Tibial artery (tissue), 4 donors: ENCODE measurements around the gene SIL1.
"Not testable (repeated sequence)": the region's sequence is repeated elsewhere in the genome, so short reads cannot be mapped to it uniquely, and the experiment has no call there.

Source experiments
- DNase-seq, 2 donors: peaks; one replicate each; pipeline ENCODE4 v3.0.0-alpha.2; 2019
- H3K27ac ChIP-seq, 2 donors: fragments of 200-600 bp; sonication (generic) in 1 of 2; 1 replicate in 1 of 2; 2 replicates in 1 of 2; pipeline ENCODE4 v1.5.1; 2018 to 2019; ENCODE audit warnings: mild to moderate bottlenecking in 1 of 2
- H3K27me3 ChIP-seq, 2 donors: fragments of 200-600 bp; sonication (generic) in 1 of 2; one replicate each; pipeline versions ENCODE4 v1.5.1 to v1.6.0; 2016 to 2019
- H3K36me3 ChIP-seq, 3 donors: fragments of 200-600 bp; sonication (generic) in 2 of 3; one replicate each; pipeline ENCODE4 v1.5.1; 2016 to 2019; ENCODE audit warnings: mild to moderate bottlenecking in 2 of 3
- H3K4me1 ChIP-seq, 4 donors: fragments of 200-600 bp; sonication (generic) in 2 of 4; 1 replicate in 3 of 4; 2 replicates in 1 of 4; pipeline ENCODE4 v1.5.1; 2016 to 2019
- H3K4me3 ChIP-seq, 2 donors: fragments of 200-600 bp; sonication (generic) in 1 of 2; 1 replicate in 1 of 2; 2 replicates in 1 of 2; pipeline ENCODE4 v1.5.1; 2018 to 2019; ENCODE audit warnings: mild to moderate bottlenecking in 2 of 2
- H3K9me3 ChIP-seq, 3 donors: fragments of 200-600 bp; sonication (generic) in 1 of 3; one replicate each; pipeline ENCODE4 v1.5.1; 2016 to 2019
- CTCF ChIP-seq, 2 experiments: fragments of 200-600 bp in 1 of 2; fragments of 450-650 bp in 1 of 2; IDR thresholded peaks; one replicate each; pipeline ENCODE4 v1.5.1; 2017 to 2019; ENCODE audit warnings: antibody characterized with exemption in 2 of 2, mild to moderate bottlenecking in 1 of 2, moderate library complexity in 1 of 2
- intact Hi-C: fragments of 100-400 bp; cut with DNase I; formaldehyde crosslinking; loops from one replicate; pipeline ENCODE4 v1.15.0; 2023; ENCODE audit warnings: low total_unique reads

The SIL1 gene

GRCh38 chr5:139016186-139016585, 182.0 kb downstream of the SIL1 start:
- Histone ChIP-seq H3K27me3 (no peaks in the 10 kb centered on the region), H3K36me3 (peaks cover 4 to 25% (median 16%) of the 10 kb centered on the region in 3 donors)
- intact Hi-C loops: no loop called here

GRCh38 chr5:139014726-139015125, 183.4 kb downstream of the SIL1 start:
- no peak for DNase-seq
- no peaks in the 10 kb centered on the region for H3K4me1 ChIP-seq
- peaks cover 4 to 16% (median 11%) of the 10 kb centered on the region in 3 donors for H3K36me3 ChIP-seq
- intact Hi-C loops: no loop called here
- no peaks in the 10 kb centered on the region for H3K27me3 ChIP-seq
- no peak for TF ChIP-seq CTCF (IDR thresholded peaks at IDR 0.05)
- H3K9me3 ChIP-seq: no peaks in the 10 kb centered on the region
- H3K4me3 ChIP-seq: no peak overlapping the region
- no peak overlapping the region for H3K27ac ChIP-seq

More at GRCh38 chr5:139016186-139016585, 182.0 kb downstream of the SIL1 start:
- Histone ChIP-seq H3K4me1 (no peaks in the 10 kb centered on the region), H3K4me3 (no peak overlapping the region), H3K27ac (no peak overlapping the region), H3K9me3 (no peaks in the 10 kb centered on the region)
- TF ChIP-seq CTCF (IDR thresholded peaks at IDR 0.05): no peak
- no peak for DNase-seq

GRCh38 chr5:139012176-139012575, 186.0 kb downstream of the SIL1 start:
- no peak for TF ChIP-seq CTCF (IDR thresholded peaks at IDR 0.05)
- no peaks in the 10 kb centered on the region for H3K27me3 ChIP-seq
- H3K9me3 ChIP-seq: no peaks in the 10 kb centered on the region
- intact Hi-C loops: no loop called here
- H3K36me3 ChIP-seq: peaks cover 0 to 5% (median 0%) of the 10 kb centered on the region in 3 donors
- DNase-seq: no peak
- no peaks in the 10 kb centered on the region for H3K4me1 ChIP-seq
- H3K4me3 ChIP-seq: no peak overlapping the region
- no peak overlapping the region for H3K27ac ChIP-seq

GRCh38 chr5:139011156-139011555, 187.0 kb downstream of the SIL1 start:
- H3K27me3 ChIP-seq, H3K4me3 ChIP-seq, intact Hi-C loops, DNase-seq, H3K36me3 ChIP-seq, H3K27ac ChIP-seq, H3K4me1 ChIP-seq, H3K9me3 ChIP-seq: not testable (repeated sequence)

GRCh38 chr5:139004374-139005307, 193.5 kb downstream of the SIL1 start:
- Histone ChIP-seq H3K4me3 (no peak overlapping the region), H3K36me3 (no peaks in the 10 kb centered on the region), H3K9me3 (no peaks in the 10 kb centered on the region), H3K27me3 (no peaks in the 10 kb centered on the region), H3K27ac (no peak overlapping the region), H3K4me1 (no peaks in the 10 kb centered on the region)
- intact Hi-C loops: no loop called here
- TF ChIP-seq CTCF (IDR thresholded peaks at IDR 0.05): no peak
- DNase-seq: no peak

GRCh38 chr5:138999674-139000073, 198.5 kb downstream of the SIL1 start:
- no peak for TF ChIP-seq CTCF (IDR thresholded peaks at IDR 0.05)
- Histone ChIP-seq H3K27ac (no peak overlapping the region), H3K4me1 (no peaks in the 10 kb centered on the region), H3K27me3 (no peaks in the 10 kb centered on the region), H3K4me3 (no peak overlapping the region), H3K9me3 (no peaks in the 10 kb centered on the region), H3K36me3 (no peaks in the 10 kb centered on the region)
- DNase-seq: no peak
- intact Hi-C loops: no loop called here
